Colonic mucosa (tissue), 4 donors: ENCODE results near the gene COX4I2. TPM values are rescaled to one million over a fixed set of nuclear protein-coding genes. Genes with fewer than 3 reads are reported as not detected.
A peak's percentile ranks its signal among the peaks of the same experiment; 100 is the strongest.
"Not testable (repeated sequence)": the region's sequence is repeated elsewhere in the genome, so short reads cannot be mapped to it uniquely, and the experiment has no call there.

ENCODE experiments used
- DNase-seq: peaks from one replicate; pipeline ENCODE4 v3.0.0-alpha.2; 2020
- H3K27ac ChIP-seq: fragments of 200-600 bp; one replicate; pipeline ENCODE4 v1.8.0; 2021
- H3K27me3 ChIP-seq: fragments of 200-600 bp; one replicate; pipeline ENCODE4 v1.8.0; 2021
- H3K36me3 ChIP-seq: fragments of 200-600 bp; one replicate; pipeline ENCODE4 v1.8.0; 2021
- H3K4me1 ChIP-seq: fragments of 200-600 bp; one replicate; pipeline ENCODE4 v1.8.0; 2021; ENCODE audit warnings: mild to moderate bottlenecking
- H3K4me3 ChIP-seq: fragments of 200-600 bp; one replicate; pipeline ENCODE4 v1.8.0; 2021
- H3K9ac ChIP-seq, 2 donors: one replicate each; pipeline ENCODE4 v1.7.0; 2013; ENCODE audit warnings: control low read depth in 2 of 2, low read depth in 2 of 2, low read length in 2 of 2
- H3K9me3 ChIP-seq: fragments of 200-600 bp; one replicate; pipeline ENCODE4 v1.8.0; 2021
- CTCF ChIP-seq: fragments of 200-600 bp; IDR thresholded peaks from one replicate; pipeline ENCODE4 v1.8.0; 2022; ENCODE audit warnings: antibody characterized with exemption, mild to moderate bottlenecking
- intact Hi-C: fragments of 100-400 bp; cut with DNase I; formaldehyde crosslinking; loops from one replicate; pipeline ENCODE4 v1.14.1; 2022
- total RNA-seq, 2 donors: library from RNA; stranded (reverse); fragmentation: NEBNext Ultra II Directional in 1 of 2; extraction: Animal tissue kit (Norgen Biotek cat#: 25700) in 1 of 2; gene quantifications; one replicate each; pipeline ENCODE4 v1.2.1, GENCODE V29; 2021
- donor health status: healthy.
- donor health status: DM: no; HTN: no; CAD: no.
- donor health status: DM: no; HTN: no; CAD: no.

The COX4I2 gene
- total RNA-seq, 2 donors from 2014 or later = 0.52 TPM; not detected in 1

- Histone ChIP-seq H3K27ac (peak overlapping the region; percentile 47), H3K27me3 (no peaks in the 10 kb centered on the region), H3K4me1 (peaks cover 35% of the 10 kb centered on the region), H3K36me3 (no peaks in the 10 kb centered on the region), H3K9ac (peak overlapping the region; percentile 16 to 63), H3K4me3 (no peak overlapping the region), H3K9me3 (no peaks in the 10 kb centered on the region)
- intact Hi-C loops = no loop called here
- DNase-seq = no peak
- no peak for TF ChIP-seq CTCF
Observed at GRCh38 chr20:31667315-31668285, 29.9 kb downstream of the COX4I2 start.

GRCh38 chr20:31668944-31669343 lies 31.2 kb downstream of the COX4I2 start:
- H3K27ac ChIP-seq, H3K36me3 ChIP-seq, intact Hi-C loops, H3K4me3 ChIP-seq, H3K9ac ChIP-seq, DNase-seq, H3K9me3 ChIP-seq, H3K27me3 ChIP-seq: not testable (repeated sequence)
- H3K4me1 ChIP-seq = peaks cover 28% of the 10 kb centered on the region

- Histone ChIP-seq H3K27ac (peak overlapping the region; percentile 76), H3K9me3 (no peaks in the 10 kb centered on the region), H3K4me1 (peaks cover 32% of the 10 kb centered on the region), H3K9ac (peak overlapping the region in 1 of 2 donors; percentile 64), H3K4me3 (no peak overlapping the region), H3K27me3 (no peaks in the 10 kb centered on the region), H3K36me3 (no peaks in the 10 kb centered on the region)
- DNase-seq = no peak
- intact Hi-C loops = no loop called here
- no peak for TF ChIP-seq CTCF
Observed at GRCh38 chr20:31669876-31670275, 32.2 kb downstream of the COX4I2 start.

GRCh38 chr20:31670371-31671228 lies 32.9 kb downstream of the COX4I2 start:
- Histone ChIP-seq H3K9ac (peak overlapping the region; percentile 16 to 64), H3K4me3 (no peak overlapping the region), H3K27me3 (no peaks in the 10 kb centered on the region), H3K27ac (peak overlapping the region; percentile 76), H3K9me3 (no peaks in the 10 kb centered on the region), H3K36me3 (no peaks in the 10 kb centered on the region), H3K4me1 (peaks cover 32% of the 10 kb centered on the region)
- no peak for TF ChIP-seq CTCF
- DNase-seq = peak; percentile 67
- intact Hi-C loops = no loop called here

GRCh38 chr20:31671324-31671723 lies 33.6 kb downstream of the COX4I2 start:
- Histone ChIP-seq H3K36me3 (no peaks in the 10 kb centered on the region), H3K4me3 (no peak overlapping the region)
- TF ChIP-seq CTCF = no peak

More at GRCh38 chr20:31671324-31671723, 33.6 kb downstream of the COX4I2 start:
- no peak for DNase-seq
- peak overlapping the region in 1 of 2 donors; percentile 64 for H3K9ac ChIP-seq
- H3K27me3 ChIP-seq = no peaks in the 10 kb centered on the region
- intact Hi-C loops = no loop called here
- no peaks in the 10 kb centered on the region for H3K9me3 ChIP-seq
- peaks cover 30% of the 10 kb centered on the region for H3K4me1 ChIP-seq
- peak overlapping the region; percentile 76 for H3K27ac ChIP-seq
